ENCODE results near the gene MTHFR.

MTHFR gene

DNA sequence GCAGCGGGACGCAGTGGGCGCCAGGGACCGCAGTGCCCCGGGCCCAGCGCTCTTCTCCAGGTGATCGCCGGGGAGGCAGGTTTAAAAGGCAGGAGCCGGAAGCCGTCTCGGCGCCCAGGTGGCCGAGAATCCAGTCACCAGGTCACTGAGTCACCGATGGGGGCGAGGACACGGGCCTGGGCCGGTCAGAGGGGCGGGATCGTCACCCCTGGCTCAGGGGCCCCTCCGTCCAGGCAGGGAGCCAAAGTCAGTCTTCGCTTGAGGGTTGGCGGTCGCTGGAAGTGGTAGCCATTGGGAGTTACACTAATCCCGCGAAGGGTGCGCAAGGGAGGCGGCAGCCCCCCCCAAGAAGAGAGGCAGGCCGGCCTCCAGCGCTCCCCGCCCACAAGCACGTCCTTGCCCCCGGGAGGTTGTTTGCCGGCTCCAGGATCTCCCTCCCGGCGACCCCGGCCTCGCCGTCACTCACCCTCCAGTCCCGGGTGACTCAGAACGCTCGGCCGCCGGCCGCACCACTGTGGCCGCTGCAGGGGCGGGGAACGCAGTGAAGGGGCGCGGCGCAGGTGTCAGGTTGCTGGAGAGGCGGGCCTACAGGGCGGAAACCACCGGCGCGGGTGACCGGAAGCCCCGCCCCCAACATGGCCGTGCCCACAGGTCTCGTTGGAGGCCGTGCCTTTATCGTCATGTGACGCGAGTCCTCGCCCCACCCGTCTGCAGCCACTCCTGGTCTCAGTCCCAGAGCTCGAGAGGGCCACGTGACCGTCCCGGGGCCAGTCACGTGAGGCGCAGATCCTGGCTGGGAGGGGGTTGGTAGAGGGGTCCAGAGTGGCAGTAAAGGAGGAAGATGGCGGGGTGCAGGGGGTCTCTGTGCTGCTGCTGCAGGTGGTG lies at the start of gene MTHFR, which contains the start of gene CLCN6:
MTHFR (minus strand) TSS at position 543 of the 885 bp plus-strand sequence. CDS start 2,848 bp downstream, outside the sequence.
CLCN6 (plus strand) TSS at position 770 of the 885 bp plus-strand sequence; CDS start at position 842, 72 bp downstream.
- peak; percentile 100 for DNase-seq (ENCODE audit: low spot score)

DNA sequence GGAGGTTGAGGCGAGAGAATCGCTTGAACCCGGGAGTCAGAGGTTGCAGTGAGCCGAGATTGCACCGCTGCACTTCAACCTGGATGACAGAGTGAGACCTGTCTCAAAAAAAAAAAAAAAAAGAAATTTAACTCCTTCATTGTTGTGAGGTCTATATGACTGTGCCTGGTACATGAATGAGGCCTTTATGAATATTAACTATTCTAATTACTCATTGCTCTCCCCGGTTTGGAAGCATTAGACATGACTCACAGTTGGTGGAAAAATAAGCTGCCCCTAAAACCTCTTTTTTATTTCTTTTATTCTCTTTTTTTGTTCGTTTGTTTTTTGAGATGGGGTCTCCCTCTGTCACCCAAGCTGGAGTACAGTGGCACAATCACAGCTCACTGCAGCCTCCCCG lies 49.7 kb upstream of the MTHFR start:
- peak; percentile 12 for DNase-seq (ENCODE audit: low spot score)

DNA sequence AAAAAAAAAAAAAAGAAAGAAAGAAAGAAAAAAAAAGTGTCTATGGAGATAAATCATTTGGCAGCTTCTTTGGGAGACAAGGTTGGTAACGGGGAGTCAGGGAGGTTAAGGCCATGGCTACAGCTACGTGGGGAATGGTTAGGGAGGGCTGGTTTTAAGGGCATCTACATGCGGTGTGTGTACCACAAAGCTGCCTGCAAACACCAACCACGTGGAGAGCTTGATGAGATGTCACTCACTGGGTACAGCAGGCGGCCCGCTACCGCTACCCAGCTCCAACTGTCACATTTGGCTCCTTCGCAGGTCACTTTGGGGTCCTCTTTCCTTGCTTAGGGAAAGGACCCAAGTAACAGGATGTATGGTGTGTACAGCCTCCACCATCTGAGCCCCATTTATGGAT lies 48.8 kb upstream of the MTHFR start:
- no peak for DNase-seq (ENCODE audit: low spot score)

DNA sequence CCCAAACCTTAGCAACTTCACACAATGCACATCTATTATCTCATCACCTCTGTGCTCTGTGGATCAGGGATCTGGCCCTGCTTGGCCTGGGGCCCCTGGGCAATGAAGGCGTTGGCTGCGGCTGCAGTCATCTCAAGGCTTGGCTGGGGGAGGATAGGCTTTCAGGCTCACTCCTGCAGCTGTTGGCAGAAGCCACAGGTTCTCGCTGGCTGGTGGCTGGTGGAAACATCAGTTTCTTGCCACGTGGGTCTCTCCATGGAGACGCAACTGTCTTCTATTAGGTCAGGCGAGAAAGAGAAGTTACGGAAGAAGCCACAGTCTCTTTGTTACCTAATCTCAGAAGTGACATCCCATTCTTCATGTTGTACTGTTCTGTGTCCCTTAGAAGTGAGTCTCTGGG lies 45.4 kb upstream of the MTHFR start:
- no peak for DNase-seq (ENCODE audit: low spot score)

DNA sequence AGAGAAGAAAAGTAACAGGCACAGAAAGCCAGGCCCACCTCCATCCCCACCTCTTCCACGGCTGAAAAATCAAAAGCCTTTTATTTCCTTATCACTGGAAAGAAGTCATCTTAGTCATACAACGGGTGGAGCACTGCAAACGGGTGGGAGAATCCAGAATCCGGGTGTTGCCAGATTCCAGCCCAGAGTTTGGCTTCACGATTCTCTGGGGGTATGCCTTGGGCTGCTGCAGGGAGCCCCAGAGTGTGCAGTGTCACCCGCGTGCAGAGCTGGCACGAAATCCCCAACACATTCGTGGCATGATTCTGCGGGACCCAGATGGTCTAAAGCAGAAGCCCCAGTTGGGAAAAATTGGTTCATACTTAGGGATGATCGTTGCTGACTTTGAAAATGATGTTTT lies 44.4 kb upstream of the MTHFR start:
- DNase-seq (ENCODE audit: low spot score): no peak

DNA sequence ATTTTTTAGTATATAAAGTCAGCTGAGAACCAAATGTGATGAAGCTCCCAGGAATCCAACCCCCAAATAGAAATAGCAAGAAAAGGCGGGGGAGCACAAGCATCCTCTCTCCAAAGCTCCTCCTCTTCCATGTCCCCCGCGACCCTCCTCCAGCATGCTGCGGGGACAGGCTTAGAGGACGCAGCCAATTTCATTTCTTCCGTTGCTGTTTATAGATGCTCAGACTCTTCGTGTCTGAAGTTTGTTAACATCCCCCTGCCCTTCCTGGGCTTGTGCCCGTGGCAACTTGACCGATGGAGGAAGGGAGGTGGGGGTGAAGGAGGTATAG lies 42.6 kb upstream of the MTHFR start:
- no peak for DNase-seq (ENCODE audit: low spot score)

DNA sequence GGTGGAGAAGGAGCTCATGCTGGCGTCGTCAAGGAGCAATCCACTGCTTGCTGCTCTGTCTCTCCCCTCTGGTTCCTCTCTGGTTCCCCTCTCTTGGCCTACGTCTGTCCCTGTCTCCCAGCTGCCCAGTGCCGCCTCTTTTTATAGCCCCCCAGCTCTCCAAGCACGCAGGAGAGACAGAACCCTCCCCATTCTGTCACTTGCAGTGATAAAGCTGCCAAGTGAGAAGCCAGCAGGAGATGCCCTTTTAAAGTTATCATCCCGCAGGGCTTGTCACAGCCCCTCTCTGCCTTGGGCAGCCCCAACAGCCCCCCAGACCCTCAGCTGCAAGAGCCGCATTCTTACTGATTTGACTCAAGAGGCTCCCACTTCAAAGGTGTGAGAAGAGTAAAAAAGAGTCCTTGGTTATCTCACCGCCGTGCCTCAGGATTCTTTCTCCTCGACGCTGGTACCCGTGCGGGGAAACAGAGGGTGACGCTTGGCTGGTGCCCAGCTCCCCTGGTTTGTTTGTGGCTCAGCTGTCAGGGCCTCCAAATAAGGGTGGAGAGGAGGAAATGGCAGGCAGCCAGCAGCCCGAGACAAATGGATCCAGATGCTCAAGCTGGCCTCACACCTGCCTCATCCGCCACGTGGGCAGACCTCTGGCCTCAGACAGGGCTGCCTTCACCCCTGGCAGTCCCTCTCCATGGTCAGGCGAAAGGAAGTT lies 42.1 kb upstream of the MTHFR start, which contains the start of gene NPPA:
NPPA (minus strand) TSS at position 117 of the 706 bp plus-strand sequence; CDS start at position 18, 99 bp downstream.
- DNase-seq (ENCODE audit: low spot score): no peak

DNA sequence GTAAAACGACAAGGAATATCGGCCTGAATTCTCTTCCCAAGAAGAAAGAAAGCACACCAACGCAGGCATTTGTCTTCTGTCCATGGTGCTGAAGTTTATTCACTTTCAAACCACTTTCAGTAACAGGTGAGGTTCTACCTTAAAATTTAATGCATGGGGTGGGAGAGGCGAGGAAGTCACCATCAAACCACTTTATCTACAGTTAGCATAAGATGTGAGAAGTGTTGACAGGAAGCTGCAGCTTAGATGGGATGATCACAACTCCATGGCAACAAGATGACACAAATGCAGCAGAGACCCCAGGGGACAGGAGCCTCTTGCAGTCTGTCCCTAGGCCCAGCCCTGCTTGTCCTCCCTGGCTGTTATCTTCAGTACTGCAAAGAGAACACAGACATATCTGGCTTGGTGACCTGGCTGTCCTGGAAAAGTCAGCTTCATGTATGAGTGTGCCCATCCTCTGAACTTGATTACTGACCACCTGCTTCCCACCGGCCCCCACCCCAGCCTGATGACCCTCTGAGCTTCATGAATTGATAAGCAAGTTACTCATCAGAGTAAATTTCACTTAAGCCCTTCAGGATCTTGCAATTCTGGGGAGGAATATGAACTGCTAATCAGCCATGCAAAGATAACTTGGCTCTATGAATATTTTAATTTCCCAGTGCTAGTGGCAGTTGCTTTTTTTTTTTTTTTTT lies 40.0 kb upstream of the MTHFR start:
- DNase-seq (ENCODE audit: low spot score): peak; percentile 27

DNA sequence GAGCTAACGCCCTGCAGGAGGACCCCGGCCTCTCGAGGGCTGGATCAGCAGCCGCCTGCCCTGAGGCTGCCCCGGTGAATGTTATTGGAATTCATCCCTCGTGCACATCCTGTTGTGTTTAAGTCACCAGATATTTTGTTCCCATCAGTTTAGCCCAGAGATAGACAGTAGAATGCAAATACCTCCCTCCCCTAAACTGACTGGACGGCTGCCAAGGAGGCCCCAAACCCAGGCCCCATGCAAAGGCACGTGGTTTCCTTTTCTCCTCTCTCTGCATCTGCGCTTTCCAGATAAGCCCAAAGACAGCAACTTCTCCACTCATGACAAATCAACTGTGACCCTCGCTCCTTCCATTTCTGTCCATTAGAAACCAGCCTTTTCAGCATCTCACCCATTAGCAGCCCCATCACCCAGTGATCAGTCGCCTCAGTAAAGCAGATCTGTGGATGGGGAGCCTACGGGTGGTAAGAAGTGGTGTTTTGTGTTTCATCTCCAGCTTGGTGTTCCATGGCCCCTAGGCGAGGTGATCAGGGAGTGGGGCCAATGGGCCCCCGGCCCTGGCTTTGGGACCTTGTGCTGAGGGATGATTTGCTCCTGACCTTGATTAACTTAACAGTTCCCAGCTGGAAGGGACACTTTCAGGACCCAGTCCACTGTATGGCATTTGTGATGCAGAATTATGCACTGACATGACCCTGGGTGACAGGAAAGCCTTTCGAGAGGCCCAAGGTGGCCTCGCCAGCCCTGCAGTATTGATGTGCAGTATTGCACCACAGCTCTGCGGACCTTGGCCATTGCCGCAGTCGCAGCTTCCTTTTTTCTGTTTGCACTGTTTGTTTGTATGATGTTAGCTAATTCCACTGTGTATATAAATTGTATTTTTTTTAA lies 36.6 kb upstream of the MTHFR start:
- DNase-seq (ENCODE audit: low spot score): no peak

DNA sequence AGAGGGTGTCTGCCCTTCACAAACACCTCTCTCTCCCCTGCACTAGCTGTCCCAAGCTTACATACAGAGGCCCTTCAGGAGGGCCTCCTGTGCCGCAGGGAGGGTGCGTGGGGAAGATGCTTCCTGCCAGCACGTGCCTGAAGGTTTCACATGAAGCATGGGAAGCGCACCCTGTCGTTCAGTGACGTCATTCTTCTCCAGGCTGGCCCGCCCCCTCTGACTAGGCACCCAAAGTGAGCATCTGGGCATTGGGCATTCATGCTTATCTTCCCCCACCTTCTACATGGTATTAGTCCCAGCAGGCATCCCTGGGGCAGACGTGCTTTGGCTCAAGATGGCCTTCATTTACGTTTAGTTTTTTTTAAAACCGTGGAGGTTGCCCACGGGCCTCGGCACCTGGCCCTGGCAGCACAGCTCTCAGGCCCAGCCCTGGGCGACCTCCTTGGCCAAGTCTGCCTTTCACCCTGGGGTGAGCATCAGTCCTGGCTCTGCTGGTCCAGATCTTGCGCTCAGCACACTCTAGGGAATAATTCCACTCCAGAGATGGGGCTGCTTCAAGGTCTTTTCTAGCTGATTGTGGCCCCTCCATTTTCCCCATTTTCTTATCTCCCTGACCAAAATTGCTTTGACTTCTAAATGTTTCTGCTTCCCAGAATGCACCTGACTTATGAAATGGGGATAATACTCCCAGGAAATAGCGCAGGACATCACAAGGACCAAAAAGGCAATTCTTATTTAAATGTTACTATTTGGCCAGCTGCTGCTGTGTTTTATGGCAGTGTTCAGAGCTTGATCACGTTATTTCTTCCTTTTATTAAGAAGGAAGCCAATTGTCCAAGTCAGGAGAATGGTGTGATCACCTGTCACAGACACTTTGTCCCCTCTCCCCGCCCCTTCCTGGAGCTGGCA lies 35.7 kb upstream of the MTHFR start:
- DNase-seq (ENCODE audit: low spot score): no peak

DNA sequence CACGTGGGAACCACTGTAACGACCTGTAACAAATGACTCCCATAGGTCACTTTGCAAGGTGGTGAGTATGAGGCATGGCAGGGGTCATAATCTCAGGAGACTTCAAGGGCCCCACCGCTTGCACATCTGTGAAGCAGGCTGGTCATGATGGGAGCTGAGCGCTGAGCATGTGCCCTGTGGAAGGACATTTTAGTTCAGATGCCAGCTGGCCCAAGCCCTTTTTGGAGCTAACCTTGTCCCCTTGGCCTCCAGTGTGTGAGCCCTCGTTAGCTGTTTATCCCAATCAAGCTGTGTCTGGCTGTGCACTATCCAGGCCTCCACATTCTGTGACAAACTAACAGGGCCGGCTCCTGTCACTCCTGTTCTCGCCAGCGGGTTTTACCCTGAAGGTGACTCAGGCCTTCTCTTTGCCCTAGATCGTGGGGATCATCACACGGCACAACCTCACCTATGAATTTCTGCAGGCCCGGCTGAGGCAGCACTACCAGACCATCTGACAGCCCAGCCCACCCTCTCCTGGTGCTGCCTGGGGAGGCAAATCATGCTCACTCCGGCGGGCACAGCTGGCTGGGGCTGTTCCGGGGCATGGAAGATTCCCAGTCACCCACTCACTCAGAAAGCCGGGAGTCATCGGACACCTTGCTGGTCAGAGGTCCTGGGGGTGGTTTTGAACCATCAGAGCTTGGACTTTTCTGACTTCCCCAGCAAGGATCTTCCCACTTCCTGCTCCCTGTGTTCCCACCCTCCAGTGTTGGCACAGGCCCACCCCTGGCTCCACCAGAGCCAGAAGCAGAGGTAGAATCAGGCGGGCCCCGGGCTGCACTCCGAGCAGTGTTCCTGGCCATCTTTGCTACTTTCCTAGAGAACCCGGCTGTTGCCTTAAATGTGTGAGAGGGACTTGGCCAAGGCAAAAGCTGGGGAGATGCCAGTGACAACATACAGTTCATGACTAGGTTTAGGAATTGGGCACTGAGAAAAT lies 34.3 kb upstream of the MTHFR start:
- DNase-seq (ENCODE audit: low spot score): no peak

DNA sequence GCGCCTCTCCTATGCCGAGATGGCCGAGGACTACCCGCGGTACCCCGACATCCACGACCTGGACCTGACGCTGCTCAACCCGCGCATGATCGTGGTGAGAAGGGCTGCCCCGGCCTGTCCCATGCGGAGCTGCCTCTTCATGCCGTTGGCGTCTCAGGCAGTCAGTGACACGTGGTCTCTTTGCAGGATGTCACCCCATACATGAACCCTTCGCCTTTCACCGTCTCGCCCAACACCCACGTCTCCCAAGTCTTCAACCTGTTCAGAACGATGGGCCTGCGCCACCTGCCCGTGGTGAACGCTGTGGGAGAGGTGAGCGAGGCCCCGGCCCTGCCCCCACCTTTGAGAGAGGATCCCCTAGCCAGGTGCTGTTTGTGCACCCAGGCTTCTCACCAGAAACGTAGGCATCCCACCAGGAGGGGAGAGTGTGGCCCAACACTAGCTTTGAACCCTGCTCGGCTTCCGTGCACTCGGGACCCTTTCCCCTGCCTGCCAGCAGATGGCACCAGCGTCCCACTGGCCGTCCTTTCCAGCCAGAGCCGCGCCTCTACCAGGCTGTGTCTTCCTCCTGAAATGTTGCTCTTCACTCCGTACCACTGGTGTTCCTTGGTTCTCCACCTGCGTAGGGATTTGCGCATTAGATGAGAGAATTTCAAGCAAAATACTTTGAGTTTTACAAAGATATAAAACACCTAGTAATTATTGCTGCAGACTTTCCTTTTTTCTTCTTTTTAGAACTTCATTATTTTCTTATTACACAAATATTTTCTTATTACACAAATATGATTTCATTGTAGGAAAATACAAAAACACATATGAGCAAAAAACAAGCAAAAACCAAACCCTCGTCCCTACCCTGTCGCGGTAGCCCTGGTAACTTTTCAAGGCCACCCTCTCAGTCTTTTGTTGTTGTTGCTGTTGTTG lies 32.8 kb upstream of the MTHFR start:
- DNase-seq (ENCODE audit: low spot score): peak; percentile 62

DNA sequence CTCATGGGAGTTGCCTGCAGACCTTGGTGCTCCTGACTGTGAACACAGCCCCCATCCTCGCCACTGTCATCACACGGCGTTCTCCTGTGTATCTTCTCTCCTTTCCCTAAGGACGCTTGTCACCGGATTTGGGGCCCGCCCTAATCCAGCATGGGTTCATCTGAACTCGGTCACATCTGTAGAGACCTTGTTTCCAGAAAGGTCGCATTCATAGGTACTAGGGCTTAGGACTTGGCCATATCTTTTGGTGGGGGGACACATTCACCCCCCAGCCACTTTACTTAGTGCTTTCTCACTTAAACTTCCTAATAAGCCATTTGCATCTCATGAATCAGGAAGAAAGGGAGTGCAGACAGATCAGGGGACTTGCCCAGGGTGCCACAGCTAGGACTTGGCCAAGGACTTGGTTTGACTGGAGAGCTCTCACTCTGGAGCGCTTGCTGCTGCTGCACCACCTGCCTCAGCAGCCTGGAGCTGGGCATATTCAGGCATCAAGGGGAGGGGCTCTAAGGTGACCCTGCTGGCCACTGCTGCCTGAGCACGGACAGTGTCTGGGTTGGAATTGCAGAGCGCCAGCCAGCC lies 32.1 kb upstream of the MTHFR start:
- no peak for DNase-seq (ENCODE audit: low spot score)

DNA sequence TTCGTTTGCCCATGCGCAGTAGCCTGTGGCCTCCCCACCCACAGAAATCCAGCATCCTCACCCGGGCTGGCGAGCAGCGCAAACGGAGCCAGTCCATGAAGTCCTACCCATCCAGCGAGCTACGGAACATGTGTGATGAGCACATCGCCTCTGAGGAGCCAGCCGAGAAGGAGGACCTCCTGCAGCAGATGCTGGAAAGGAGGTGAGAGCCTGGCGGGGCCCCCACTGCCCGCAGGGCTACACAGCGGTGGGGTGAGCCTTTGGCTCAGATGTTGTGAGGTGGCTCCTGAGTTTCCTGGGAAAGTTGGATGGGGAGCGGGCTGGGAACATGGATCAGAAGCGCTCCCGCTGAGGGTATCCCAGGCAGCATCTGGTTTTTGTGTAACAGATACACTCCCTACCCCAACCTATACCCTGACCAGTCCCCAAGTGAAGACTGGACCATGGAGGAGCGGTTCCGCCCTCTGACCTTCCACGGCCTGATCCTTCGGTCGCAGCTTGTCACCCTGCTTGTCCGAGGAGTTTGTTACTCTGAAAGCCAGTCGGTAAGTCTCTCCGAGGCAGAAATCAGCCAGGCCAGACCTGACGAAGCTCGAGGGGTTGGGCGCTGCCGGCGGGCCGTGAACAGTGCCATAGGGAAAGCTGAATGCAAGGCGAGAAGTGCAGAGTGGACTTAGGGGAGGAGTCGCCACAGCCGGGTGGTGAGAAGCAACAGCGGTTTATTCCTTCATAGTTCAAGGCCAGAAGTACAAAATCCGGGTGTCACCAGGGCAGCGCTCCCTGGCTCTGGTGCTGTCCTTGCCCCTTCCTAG lies 31.4 kb upstream of the MTHFR start:
- DNase-seq (ENCODE audit: low spot score): no peak

DNA sequence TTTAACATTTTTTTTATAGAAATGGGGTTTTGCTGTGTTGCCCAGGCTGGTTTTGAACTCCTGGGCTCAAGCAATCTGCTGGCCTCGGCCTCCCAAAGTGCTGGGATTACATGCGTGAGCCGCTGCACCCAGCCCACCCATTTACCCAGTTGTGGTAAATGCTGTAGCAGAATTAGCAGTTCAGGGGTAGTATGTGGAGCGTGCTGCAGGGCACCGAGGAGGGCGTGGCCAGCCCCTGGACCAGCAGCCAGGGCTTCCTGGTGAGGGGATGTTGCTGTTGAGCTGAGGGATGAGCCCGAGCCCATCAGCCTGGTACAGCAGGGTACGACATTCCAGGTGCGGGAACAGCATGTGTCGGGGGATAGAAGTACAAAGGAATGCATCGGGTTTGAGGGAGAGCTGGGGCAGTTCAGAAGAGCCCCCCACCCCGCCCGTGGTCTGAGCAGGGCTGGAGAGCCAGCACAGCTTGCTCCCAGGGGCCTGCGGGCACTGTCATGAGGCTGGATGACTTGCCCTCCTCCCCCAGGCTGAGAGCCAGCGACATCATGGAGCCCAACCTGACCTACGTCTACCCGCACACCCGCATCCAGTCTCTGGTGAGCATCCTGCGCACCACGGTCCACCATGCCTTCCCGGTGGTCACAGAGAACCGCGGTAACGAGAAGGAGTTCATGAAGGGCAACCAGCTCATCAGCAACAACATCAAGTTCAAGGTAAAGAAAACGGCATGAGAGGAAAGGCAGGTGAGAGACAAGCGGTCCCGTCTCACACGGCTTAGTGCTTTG lies 29.9 kb upstream of the MTHFR start:
- DNase-seq (ENCODE audit: low spot score): no peak

DNA sequence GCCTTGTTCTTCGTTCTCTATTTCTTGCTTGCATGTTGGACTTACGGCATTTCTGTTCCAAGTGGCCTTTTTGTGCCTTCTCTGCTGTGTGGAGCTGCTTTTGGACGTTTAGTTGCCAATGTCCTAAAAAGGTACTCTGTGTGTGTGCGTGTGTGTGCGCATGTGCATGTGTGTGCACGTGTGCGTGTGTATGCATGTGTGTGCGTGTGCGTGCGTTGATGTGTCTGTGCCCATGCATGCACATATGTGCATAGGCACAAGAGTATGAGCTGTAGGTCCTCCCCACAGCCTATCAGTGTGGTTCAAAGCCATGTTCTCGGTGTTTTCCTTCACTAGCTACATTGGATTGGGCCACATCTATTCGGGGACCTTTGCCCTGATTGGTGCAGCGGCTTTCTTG lies 28.1 kb upstream of the MTHFR start:
- no peak for DNase-seq (ENCODE audit: low spot score)

Measured in kidney tubule cell (primary cell).